Neural progenitor cell (in vitro differentiated cells): ENCODE results near the gene CYTH1. TPM values are rescaled to one million over a fixed set of nuclear protein-coding genes. Genes with fewer than 3 reads are reported as not detected.

ENCODE experiments used
- DNase-seq: peaks from one replicate; pipeline ENCODE4 v3.0.0-alpha.2; 2016; ENCODE audit warnings: low spot score
- H2AFZ ChIP-seq: fragments of 200-600 bp; sonication (generic); replicated peaks from 2 replicates; pipeline ENCODE4 v1.6.1; 2016; ENCODE audit warnings: antibody characterized with exemption
- H3F3A ChIP-seq: fragments of 200-600 bp; sonication (generic); 2 replicates; pipeline ENCODE4 v1.6.1; 2016; ENCODE audit warnings: antibody characterized with exemption, low read depth
- H3K27ac ChIP-seq: fragments of 200-600 bp; sonication (generic); 2 replicates; pipeline ENCODE4 v1.5.1; 2016; ENCODE audit warnings: mild to moderate bottlenecking
- H3K27me3 ChIP-seq: fragments of 200-600 bp; sonication (generic); 2 replicates; pipeline ENCODE4 v1.6.1; 2016; ENCODE audit warnings: mild to moderate bottlenecking, moderate library complexity
- H3K36me3 ChIP-seq: fragments of 200-600 bp; sonication (generic); 2 replicates; pipeline ENCODE4 v1.5.1; 2016
- H3K4me1 ChIP-seq: fragments of 200-600 bp; sonication (generic); 2 replicates; pipeline ENCODE4 v1.6.1; 2016; ENCODE audit warnings: mixed run types
- H3K4me2 ChIP-seq: fragments of 200-600 bp; sonication (generic); 2 replicates; pipeline ENCODE4 v1.6.1; 2016
- H3K4me3 ChIP-seq: fragments of 200-600 bp; sonication (generic); 2 replicates; pipeline ENCODE4 v1.5.1; 2016
- H3K79me2 ChIP-seq: fragments of 200-600 bp; sonication (generic); 2 replicates; pipeline ENCODE4 v1.6.1; 2016; ENCODE audit warnings: low read depth
- H3K9ac ChIP-seq: fragments of 200-600 bp; sonication (generic); 2 replicates; pipeline ENCODE4 v1.6.1; 2016
- H3K9me3 ChIP-seq: fragments of 200-600 bp; sonication (generic); 2 replicates; pipeline ENCODE4 v1.5.1; 2016; ENCODE audit warnings: low read depth
- H4K20me1 ChIP-seq: fragments of 200-600 bp; sonication (generic); 2 replicates; pipeline ENCODE4 v1.6.1; 2016; ENCODE audit warnings: low read depth
- H3K27ac Mint-ChIP-seq: 3 replicates; pipeline ENCODE4 v1.8.0; 2021; ENCODE audit warnings: mixed read lengths
- H3K27me3 Mint-ChIP-seq: 2 replicates; pipeline ENCODE4 v1.8.0; 2022; ENCODE audit warnings: low read depth, mild to moderate bottlenecking, inconsistent platforms, moderate library complexity, mixed read lengths; ENCODE audit not compliant: insufficient read depth
- H3K36me3 Mint-ChIP-seq: 3 replicates; pipeline ENCODE4 v1.8.0; 2021; ENCODE audit warnings: mixed read lengths
- H3K4me1 Mint-ChIP-seq: 3 replicates; pipeline ENCODE4 v1.8.0; 2021; ENCODE audit warnings: mixed read lengths
- H3K4me3 Mint-ChIP-seq: 3 replicates; pipeline ENCODE4 v1.8.0; 2021; ENCODE audit warnings: mild to moderate bottlenecking, moderate library complexity, mixed read lengths
- H3K9me3 Mint-ChIP-seq: 3 replicates; pipeline ENCODE4 v1.8.0; 2020; ENCODE audit warnings: mixed read lengths
- EZH2 ChIP-seq: fragments of 200-600 bp; sonication (generic); IDR thresholded peaks from 2 replicates; pipeline ENCODE4 v1.6.1; 2017; ENCODE audit warnings: antibody characterized with exemption, mild to moderate bottlenecking, moderate library complexity
- EZH2phosphoT487 ChIP-seq: fragments of 200-600 bp; sonication (generic); IDR thresholded peaks from 2 replicates; pipeline ENCODE4 v1.6.1; 2017; ENCODE audit warnings: antibody characterized with exemption
- total RNA-seq: library from RNA; depleted of rRNA; stranded (reverse); fragments of >200 nt; gene quantifications from 2 replicates; pipeline ENCODE4 v1.2.3, GENCODE V29; 2015; ENCODE audit warnings: low replicate concordance
- TF ChIP-seq, protein P1 (sequence below): fragments of 200-600 bp; sonication (generic); IDR thresholded peaks from 2 replicates; pipeline ENCODE4 v1.5.1; 2017; ENCODE audit warnings: antibody characterized with exemption, mild to moderate bottlenecking

CYTH1 gene
- total RNA-seq, 1 donor from 2014 or later, result 14.8 TPM

GRCh38 chr17:78821961-78822360 lies 39.9 kb upstream of the CYTH1 start:
- Mint-ChIP-seq H3K4me1 (peaks cover 14% of the 10 kb centered on the region), H3K36me3 (peaks cover 39% of the 10 kb centered on the region), H3K4me3 (no peak overlapping the region), H3K9me3 (no peaks in the 10 kb centered on the region), H3K27me3 (no peaks in the 10 kb centered on the region), H3K27ac (peak overlapping the region; percentile 17)
- peaks cover 4% of the 10 kb centered on the region for H3K79me2 ChIP-seq
- no peak overlapping the region for H3K27ac ChIP-seq
- H3F3A ChIP-seq, result no peaks in the 10 kb centered on the region
- peaks cover 16% of the 10 kb centered on the region for H4K20me1 ChIP-seq
- H3K27me3 ChIP-seq, result no peaks in the 10 kb centered on the region
- peaks cover 9% of the 10 kb centered on the region for H3K4me1 ChIP-seq
- H3K36me3 ChIP-seq, result no peaks in the 10 kb centered on the region
- no peak overlapping the region for H3K4me3 ChIP-seq
- TF ChIP-seq EZH2 (no peak), EZH2phosphoT487 (no peak)
- TF ChIP-seq, protein P1, sequence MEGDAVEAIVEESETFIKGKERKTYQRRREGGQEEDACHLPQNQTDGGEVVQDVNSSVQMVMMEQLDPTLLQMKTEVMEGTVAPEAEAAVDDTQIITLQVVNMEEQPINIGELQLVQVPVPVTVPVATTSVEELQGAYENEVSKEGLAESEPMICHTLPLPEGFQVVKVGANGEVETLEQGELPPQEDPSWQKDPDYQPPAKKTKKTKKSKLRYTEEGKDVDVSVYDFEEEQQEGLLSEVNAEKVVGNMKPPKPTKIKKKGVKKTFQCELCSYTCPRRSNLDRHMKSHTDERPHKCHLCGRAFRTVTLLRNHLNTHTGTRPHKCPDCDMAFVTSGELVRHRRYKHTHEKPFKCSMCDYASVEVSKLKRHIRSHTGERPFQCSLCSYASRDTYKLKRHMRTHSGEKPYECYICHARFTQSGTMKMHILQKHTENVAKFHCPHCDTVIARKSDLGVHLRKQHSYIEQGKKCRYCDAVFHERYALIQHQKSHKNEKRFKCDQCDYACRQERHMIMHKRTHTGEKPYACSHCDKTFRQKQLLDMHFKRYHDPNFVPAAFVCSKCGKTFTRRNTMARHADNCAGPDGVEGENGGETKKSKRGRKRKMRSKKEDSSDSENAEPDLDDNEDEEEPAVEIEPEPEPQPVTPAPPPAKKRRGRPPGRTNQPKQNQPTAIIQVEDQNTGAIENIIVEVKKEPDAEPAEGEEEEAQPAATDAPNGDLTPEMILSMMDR, result no peak
- H2AFZ ChIP-seq, result no peak overlapping the region
- no peak for DNase-seq
- H3K4me2 ChIP-seq, result no peak overlapping the region
- H3K9me3 ChIP-seq, result no peaks in the 10 kb centered on the region
- no peak overlapping the region for H3K9ac ChIP-seq

GRCh38 chr17:78820841-78821240 lies 38.8 kb upstream of the CYTH1 start:
- peaks cover 16% of the 10 kb centered on the region for H4K20me1 ChIP-seq
- no peak for DNase-seq
- Mint-ChIP-seq H3K4me1 (peaks cover 14% of the 10 kb centered on the region), H3K4me3 (no peak overlapping the region), H3K9me3 (no peaks in the 10 kb centered on the region), H3K27ac (no peak overlapping the region), H3K27me3 (no peaks in the 10 kb centered on the region), H3K36me3 (peaks cover 40% of the 10 kb centered on the region)
- H3K4me3 ChIP-seq, result no peak overlapping the region
- H3K9ac ChIP-seq, result no peak overlapping the region
- H3K4me2 ChIP-seq, result no peak overlapping the region
- no peaks in the 10 kb centered on the region for H3K9me3 ChIP-seq
- no peak overlapping the region for H3K27ac ChIP-seq
- TF ChIP-seq EZH2phosphoT487, result no peak
- TF ChIP-seq, protein P1, result no peak
- TF ChIP-seq EZH2, result no peak
- no peaks in the 10 kb centered on the region for H3F3A ChIP-seq
- H3K36me3 ChIP-seq, result peaks cover 2% of the 10 kb centered on the region
- no peak overlapping the region for H2AFZ ChIP-seq
- H3K79me2 ChIP-seq, result peaks cover 4% of the 10 kb centered on the region
- H3K27me3 ChIP-seq, result no peaks in the 10 kb centered on the region
- peaks cover 9% of the 10 kb centered on the region for H3K4me1 ChIP-seq

DNA sequence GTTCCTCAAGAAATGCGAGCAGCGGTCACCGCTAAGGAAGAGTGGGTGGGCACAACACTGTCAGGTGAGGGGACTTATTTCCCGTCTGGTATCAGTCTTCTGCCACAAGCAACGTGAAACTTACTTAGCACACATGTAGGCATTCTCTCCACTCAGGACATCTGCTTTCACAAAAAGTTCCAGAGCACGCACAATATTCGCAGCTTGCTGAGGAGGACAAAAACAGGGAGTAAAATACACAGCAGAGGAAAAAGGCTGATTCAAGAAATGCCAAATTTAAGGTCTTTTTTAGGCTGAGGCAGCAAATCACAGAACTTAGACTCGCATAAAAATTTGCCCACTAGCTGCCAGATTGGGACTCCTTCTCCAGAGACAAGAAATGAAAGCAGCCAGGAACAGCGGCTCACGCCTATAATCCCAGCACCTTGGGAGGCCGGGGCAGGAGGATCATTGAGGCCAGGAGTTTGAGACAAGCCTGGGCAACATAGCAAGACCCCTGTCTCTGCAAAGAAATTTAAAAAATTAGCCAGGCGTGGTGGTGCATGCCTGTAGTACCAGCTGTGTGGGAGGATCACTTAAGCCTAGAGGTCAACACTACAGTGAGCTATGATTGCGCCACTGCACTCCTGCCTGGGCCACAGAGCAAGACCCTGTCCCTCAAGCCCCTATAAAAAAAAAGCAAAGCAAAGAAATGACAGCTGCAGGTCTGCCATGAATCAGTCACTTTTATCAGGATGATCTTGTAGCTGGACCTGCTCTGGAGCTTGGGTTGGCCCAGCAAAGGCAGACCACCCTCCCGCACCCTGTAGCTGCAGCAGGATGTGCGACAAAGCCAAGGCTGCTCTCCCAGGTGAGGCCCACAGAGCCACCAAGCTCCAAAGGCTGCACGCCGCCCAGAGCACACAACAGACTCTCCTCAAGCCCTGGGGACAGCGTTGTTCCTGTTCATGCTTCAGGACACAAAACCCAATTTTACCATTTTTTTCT lies 38.0 kb upstream of the CYTH1 start:
- H3K36me3 Mint-ChIP-seq, result peaks cover 41% of the 10 kb centered on the region
- peaks cover 4% of the 10 kb centered on the region for H3K79me2 ChIP-seq
- H3K9ac ChIP-seq, result no peak overlapping the region
- H4K20me1 ChIP-seq, result peaks cover 16% of the 10 kb centered on the region
- no peak overlapping the region for H3K4me3 ChIP-seq
- TF ChIP-seq EZH2 (no peak), EZH2phosphoT487 (no peak)
- TF ChIP-seq, protein P1, result no peak
- H3K4me3 Mint-ChIP-seq, result peak overlapping the region; percentile 64
- H3K4me1 ChIP-seq, result peaks cover 9% of the 10 kb centered on the region
- H3K4me1 Mint-ChIP-seq, result peaks cover 14% of the 10 kb centered on the region
- peaks cover 6% of the 10 kb centered on the region for H3K36me3 ChIP-seq
- H3F3A ChIP-seq, result no peaks in the 10 kb centered on the region
- no peak overlapping the region for H3K27ac Mint-ChIP-seq
- no peaks in the 10 kb centered on the region for H3K9me3 Mint-ChIP-seq
- no peak overlapping the region for H3K27ac ChIP-seq
- no peaks in the 10 kb centered on the region for H3K27me3 Mint-ChIP-seq
- H3K9me3 ChIP-seq, result no peaks in the 10 kb centered on the region
- no peak overlapping the region for H3K4me2 ChIP-seq
- no peak overlapping the region for H2AFZ ChIP-seq
- DNase-seq, result no peak
- H3K27me3 ChIP-seq, result no peaks in the 10 kb centered on the region
